ENCODE measurements around the gene ATP1A1. TPM values are rescaled to one million over a fixed set of nuclear protein-coding genes. Genes with fewer than 3 reads are reported as not detected.

Gene ATP1A1
- total RNA-seq, 1 donor: 122 TPM

DNA sequence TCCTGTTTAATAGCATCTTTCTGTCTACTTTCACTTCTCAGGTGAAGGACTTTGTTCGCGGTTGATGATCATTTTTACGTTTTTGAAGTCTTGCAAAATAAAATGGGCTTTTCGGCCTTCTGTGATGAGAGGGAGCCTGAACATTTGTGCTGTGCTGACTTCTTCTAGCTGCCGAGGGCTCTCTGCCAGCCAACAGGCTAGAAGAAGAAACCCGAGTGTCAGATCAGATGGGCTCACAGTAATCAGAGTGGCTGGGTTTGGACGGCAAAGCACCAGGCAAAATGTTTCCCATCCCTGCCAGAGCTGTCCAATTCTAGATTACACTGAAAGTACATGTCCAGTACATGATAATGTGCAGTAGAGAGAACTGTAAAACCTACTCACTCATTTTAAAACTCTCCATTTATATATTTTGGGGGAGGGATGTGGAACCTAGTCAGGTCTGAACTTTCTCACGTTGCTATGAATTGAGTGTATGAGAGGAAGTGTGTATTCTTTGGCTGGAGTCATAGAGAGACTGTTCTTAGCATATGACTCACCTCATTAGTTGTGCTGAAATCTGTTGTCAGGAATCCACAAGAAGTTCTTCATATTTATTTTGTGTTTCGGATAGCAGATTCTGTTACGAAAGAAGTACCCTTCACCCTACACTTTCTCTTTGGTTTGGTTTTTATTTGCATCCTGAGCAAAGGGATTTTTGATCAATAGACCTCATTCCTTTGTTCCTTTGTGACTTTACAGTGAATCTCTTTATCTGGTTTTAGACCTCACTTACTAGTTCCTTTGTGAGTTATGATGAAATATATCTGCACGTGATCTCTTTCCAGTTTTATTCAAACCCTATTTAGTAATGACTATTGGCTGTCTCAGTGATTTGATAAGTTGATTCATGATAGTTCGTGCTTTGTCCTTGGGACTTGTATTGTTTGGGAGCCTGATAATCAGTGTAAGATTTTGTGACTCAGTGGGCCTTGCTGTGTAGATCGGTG is 4.8 kb downstream of the ATP1A1 start:
- Histone ChIP-seq H3K36me3 (ENCODE audit: insufficient read depth, low read length) (no peaks in the 10 kb centered on the region), H4K20me1 (ENCODE audit: insufficient read depth, low read length) (peaks cover 31% of the 10 kb centered on the region), H3K79me2 (ENCODE audit: insufficient read depth, low read length) (peaks cover 74% of the 10 kb centered on the region), H3K4me3 (ENCODE audit: insufficient read depth, low read length) (peak overlapping the region; percentile 60), H3K27me3 (ENCODE audit: insufficient read depth, low read length) (no peaks in the 10 kb centered on the region), H3K4me1 (ENCODE audit: insufficient read depth, low read length) (peaks cover 55% of the 10 kb centered on the region), H3K4me2 (ENCODE audit: insufficient read depth, low read length) (peak overlapping the region; percentile 82), H3K27ac (ENCODE audit: low read depth, low read length) (peak overlapping the region; percentile 99), H3K9me3 (ENCODE audit: low read depth, low read length) (no peaks in the 10 kb centered on the region), H2AFZ (ENCODE audit: low read length) (no peak overlapping the region)
- DNase-seq (ENCODE audit: insufficient read length, low spot score, missing footprints): peak; percentile 89
- TF ChIP-seq, protein P1, sequence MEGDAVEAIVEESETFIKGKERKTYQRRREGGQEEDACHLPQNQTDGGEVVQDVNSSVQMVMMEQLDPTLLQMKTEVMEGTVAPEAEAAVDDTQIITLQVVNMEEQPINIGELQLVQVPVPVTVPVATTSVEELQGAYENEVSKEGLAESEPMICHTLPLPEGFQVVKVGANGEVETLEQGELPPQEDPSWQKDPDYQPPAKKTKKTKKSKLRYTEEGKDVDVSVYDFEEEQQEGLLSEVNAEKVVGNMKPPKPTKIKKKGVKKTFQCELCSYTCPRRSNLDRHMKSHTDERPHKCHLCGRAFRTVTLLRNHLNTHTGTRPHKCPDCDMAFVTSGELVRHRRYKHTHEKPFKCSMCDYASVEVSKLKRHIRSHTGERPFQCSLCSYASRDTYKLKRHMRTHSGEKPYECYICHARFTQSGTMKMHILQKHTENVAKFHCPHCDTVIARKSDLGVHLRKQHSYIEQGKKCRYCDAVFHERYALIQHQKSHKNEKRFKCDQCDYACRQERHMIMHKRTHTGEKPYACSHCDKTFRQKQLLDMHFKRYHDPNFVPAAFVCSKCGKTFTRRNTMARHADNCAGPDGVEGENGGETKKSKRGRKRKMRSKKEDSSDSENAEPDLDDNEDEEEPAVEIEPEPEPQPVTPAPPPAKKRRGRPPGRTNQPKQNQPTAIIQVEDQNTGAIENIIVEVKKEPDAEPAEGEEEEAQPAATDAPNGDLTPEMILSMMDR (IDR thresholded peaks at IDR 0.05; ENCODE audit: extremely low read depth, low read depth, low read length): no peak

DNA sequence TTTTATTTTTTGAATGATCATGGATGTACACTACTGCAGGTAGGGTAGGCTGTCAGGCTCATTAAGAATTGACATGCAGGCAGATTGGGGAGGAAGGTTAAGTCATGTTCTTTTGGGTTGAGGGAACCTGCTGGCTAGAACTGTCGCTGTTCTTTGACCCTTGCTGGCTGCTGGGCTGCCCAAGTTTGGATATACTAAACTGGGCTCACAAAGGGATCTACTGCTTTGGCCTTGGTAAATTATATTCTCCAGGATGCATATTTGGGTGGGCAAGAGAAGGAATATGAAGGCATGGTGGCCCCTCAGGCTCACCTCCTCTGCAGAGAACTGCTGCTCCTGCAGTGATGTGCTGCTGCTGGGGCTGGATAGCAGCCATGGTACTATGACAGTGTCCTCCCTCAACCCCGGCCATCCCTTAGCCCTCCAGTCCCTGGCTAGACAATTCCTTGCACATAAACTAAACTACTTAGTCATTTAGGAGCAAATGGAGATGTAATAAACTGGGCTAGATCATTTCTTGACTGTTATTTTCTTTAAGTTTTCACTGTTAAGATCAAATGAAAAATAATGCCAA is 6.1 kb downstream of the ATP1A1 start:
- TF ChIP-seq, protein P1 (IDR thresholded peaks at IDR 0.05; ENCODE audit: extremely low read depth, low read depth, low read length): no peak
- no peaks in the 10 kb centered on the region for H3K36me3 ChIP-seq (ENCODE audit: insufficient read depth, low read length)
- no peaks in the 10 kb centered on the region for H3K27me3 ChIP-seq (ENCODE audit: insufficient read depth, low read length)
- no peak overlapping the region for H3K4me2 ChIP-seq (ENCODE audit: insufficient read depth, low read length)
- no peak for DNase-seq (ENCODE audit: insufficient read length, low spot score, missing footprints)
- no peak overlapping the region for H3K4me3 ChIP-seq (ENCODE audit: insufficient read depth, low read length)
- no peak overlapping the region for H2AFZ ChIP-seq (ENCODE audit: low read length)
- peak overlapping the region; percentile 99 for H3K27ac ChIP-seq (ENCODE audit: low read depth, low read length)
- peaks cover 83% of the 10 kb centered on the region for H3K79me2 ChIP-seq (ENCODE audit: insufficient read depth, low read length)
- H4K20me1 ChIP-seq (ENCODE audit: insufficient read depth, low read length): peaks cover 31% of the 10 kb centered on the region
- no peaks in the 10 kb centered on the region for H3K9me3 ChIP-seq (ENCODE audit: low read depth, low read length)
- H3K4me1 ChIP-seq (ENCODE audit: insufficient read depth, low read length): peaks cover 53% of the 10 kb centered on the region

DNA sequence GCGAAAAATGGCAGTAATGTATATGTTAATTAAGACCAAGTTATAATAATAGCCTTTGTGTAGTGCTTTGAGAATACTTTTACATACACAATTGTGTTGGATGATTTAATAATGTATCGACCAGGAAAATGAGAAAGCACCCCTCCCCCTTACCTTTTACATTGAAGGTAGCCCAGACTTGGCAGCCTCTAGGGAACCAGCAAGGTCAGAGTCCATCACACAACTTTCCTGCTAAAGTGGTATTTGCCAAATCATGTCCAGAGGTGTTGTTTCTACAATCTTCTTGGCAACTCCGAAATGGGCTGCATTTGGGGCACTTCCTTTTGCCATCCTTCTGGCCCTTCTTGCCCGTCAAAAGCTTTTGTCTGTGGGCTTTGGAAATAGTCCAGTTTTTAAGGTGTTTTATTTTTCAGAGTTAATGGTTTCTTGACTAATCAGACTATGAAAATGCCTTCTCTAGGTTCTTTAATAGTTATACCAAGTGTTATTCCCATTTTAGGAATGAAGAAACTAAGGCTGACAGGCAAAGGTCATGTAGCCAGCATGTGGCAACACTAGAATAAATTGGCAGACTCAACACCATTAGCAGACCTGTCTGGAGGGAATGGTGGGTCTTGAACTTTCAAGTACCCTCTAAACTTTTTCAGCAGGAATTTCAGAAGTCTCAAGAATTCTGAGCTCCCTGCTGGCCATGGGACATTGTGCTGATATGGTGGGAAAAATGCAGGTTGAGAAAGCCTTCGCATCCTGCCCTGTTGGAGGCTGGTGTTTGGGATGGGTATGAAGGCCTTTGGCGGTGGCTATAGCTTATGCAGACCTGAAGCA is 6.8 kb downstream of the ATP1A1 start:
- DNase-seq (ENCODE audit: insufficient read length, low spot score, missing footprints): peak; percentile 35
- peaks cover 82% of the 10 kb centered on the region for H3K79me2 ChIP-seq (ENCODE audit: insufficient read depth, low read length)
- peaks cover 46% of the 10 kb centered on the region for H3K4me1 ChIP-seq (ENCODE audit: insufficient read depth, low read length)
- no peaks in the 10 kb centered on the region for H3K27me3 ChIP-seq (ENCODE audit: insufficient read depth, low read length)
- no peak overlapping the region for H3K27ac ChIP-seq (ENCODE audit: low read depth, low read length)
- H3K4me3 ChIP-seq (ENCODE audit: insufficient read depth, low read length): no peak overlapping the region
- peaks cover 31% of the 10 kb centered on the region for H4K20me1 ChIP-seq (ENCODE audit: insufficient read depth, low read length)
- no peak overlapping the region for H3K4me2 ChIP-seq (ENCODE audit: insufficient read depth, low read length)
- H2AFZ ChIP-seq (ENCODE audit: low read length): no peak overlapping the region
- TF ChIP-seq, protein P1 (IDR thresholded peaks at IDR 0.05; ENCODE audit: extremely low read depth, low read depth, low read length): no peak
- no peaks in the 10 kb centered on the region for H3K9me3 ChIP-seq (ENCODE audit: low read depth, low read length)
- H3K36me3 ChIP-seq (ENCODE audit: insufficient read depth, low read length): no peaks in the 10 kb centered on the region

All from osteoblast (primary cell).